ENCODE data around the gene EIF2D.

The EIF2D gene

GRCh38 chr1:206568779-206569352, 43.4 kb downstream of the EIF2D start:
- no peak for DNase-seq

- DNase-seq = no peak
Measured at GRCh38 chr1:206568256-206568655, 44.0 kb downstream of the EIF2D start.

GRCh38 chr1:206566999-206567398, 45.3 kb downstream of the EIF2D start:
- no peak for DNase-seq

GRCh38 chr1:206565995-206566394, 46.3 kb downstream of the EIF2D start:
- DNase-seq = no peak

- DNase-seq = no peak
Measured at GRCh38 chr1:206563367-206564207, 48.7 kb downstream of the EIF2D start.

- DNase-seq = no peak
Measured at GRCh38 chr1:206560007-206560716, 52.1 kb downstream of the EIF2D start.

GRCh38 chr1:206559672-206559995, 52.6 kb downstream of the EIF2D start:
- no peak for DNase-seq

GRCh38 chr1:206558794-206559671, 53.2 kb downstream of the EIF2D start:
- DNase-seq = no peak

- no peak for DNase-seq
Measured at GRCh38 chr1:206557636-206558473, 54.4 kb downstream of the EIF2D start.

GRCh38 chr1:206556750-206557635, 55.3 kb downstream of the EIF2D start:
- no peak for DNase-seq

- no peak for DNase-seq
Measured at GRCh38 chr1:206556047-206556749, 56.1 kb downstream of the EIF2D start.

- no peak for DNase-seq
Measured at GRCh38 chr1:206555473-206555935, 56.8 kb downstream of the EIF2D start.

GRCh38 chr1:206554701-206555472, 57.4 kb downstream of the EIF2D start:
- DNase-seq = no peak

GRCh38 chr1:206554211-206554610, 58.1 kb downstream of the EIF2D start:
- no peak for DNase-seq

- no peak for DNase-seq
Measured at GRCh38 chr1:206551986-206552326, 60.3 kb downstream of the EIF2D start.

- DNase-seq = no peak
Measured at GRCh38 chr1:206551296-206551985, 60.8 kb downstream of the EIF2D start.

GRCh38 chr1:206550446-206550845, 61.8 kb downstream of the EIF2D start:
- DNase-seq = no peak

GRCh38 chr1:206547104-206547503, 65.2 kb downstream of the EIF2D start:
- no peak for DNase-seq

- DNase-seq = no peak
Measured at GRCh38 chr1:206545351-206545750, 66.9 kb downstream of the EIF2D start.
